Measurements from ENCODE around the gene MUCL3.

GRCh38 chr6:30962716-30963115 lies 21.9 kb downstream of the MUCL3 start:
- TF ChIP-seq, protein P1, sequence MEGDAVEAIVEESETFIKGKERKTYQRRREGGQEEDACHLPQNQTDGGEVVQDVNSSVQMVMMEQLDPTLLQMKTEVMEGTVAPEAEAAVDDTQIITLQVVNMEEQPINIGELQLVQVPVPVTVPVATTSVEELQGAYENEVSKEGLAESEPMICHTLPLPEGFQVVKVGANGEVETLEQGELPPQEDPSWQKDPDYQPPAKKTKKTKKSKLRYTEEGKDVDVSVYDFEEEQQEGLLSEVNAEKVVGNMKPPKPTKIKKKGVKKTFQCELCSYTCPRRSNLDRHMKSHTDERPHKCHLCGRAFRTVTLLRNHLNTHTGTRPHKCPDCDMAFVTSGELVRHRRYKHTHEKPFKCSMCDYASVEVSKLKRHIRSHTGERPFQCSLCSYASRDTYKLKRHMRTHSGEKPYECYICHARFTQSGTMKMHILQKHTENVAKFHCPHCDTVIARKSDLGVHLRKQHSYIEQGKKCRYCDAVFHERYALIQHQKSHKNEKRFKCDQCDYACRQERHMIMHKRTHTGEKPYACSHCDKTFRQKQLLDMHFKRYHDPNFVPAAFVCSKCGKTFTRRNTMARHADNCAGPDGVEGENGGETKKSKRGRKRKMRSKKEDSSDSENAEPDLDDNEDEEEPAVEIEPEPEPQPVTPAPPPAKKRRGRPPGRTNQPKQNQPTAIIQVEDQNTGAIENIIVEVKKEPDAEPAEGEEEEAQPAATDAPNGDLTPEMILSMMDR (IDR thresholded peaks at IDR 0.05), result no peak
- TF ChIP-seq POLR2A (IDR thresholded peaks at IDR 0.05), result no peak
